ENCODE data around the gene ADAR.
A peak's percentile ranks its signal among the peaks of the same experiment; 100 is the strongest.

ADAR gene

GRCh38 chr1:154551474-154551873, 56.5 kb downstream of the ADAR start:
- Mint-ChIP-seq H3K36me3 (ENCODE audit: low read depth) (peaks cover 66% of the 10 kb centered on the region), H3K4me3 (no peak overlapping the region), H3K27ac (no peak overlapping the region), H3K4me1 (ENCODE audit: low read depth) (peaks cover 16% of the 10 kb centered on the region), H3K9me3 (no peaks in the 10 kb centered on the region), H3K27me3 (ENCODE audit: low read depth) (no peaks in the 10 kb centered on the region)
- no peak for DNase-seq (ENCODE audit: low spot score)

- Mint-ChIP-seq H3K9me3 (no peaks in the 10 kb centered on the region), H3K4me1 (ENCODE audit: low read depth) (peaks cover 8% of the 10 kb centered on the region), H3K36me3 (ENCODE audit: low read depth) (peaks cover 59% of the 10 kb centered on the region), H3K27ac (no peak overlapping the region), H3K4me3 (no peak overlapping the region), H3K27me3 (ENCODE audit: low read depth) (no peaks in the 10 kb centered on the region)
- DNase-seq (ENCODE audit: low spot score) = no peak
Observed at GRCh38 chr1:154550657-154551056, 57.3 kb downstream of the ADAR start.

- Mint-ChIP-seq H3K27me3 (ENCODE audit: low read depth) (no peaks in the 10 kb centered on the region), H3K4me1 (ENCODE audit: low read depth) (peaks cover 7% of the 10 kb centered on the region), H3K4me3 (no peak overlapping the region), H3K27ac (no peak overlapping the region), H3K36me3 (ENCODE audit: low read depth) (peaks cover 53% of the 10 kb centered on the region), H3K9me3 (no peaks in the 10 kb centered on the region)
- no peak for DNase-seq (ENCODE audit: low spot score)
Observed at GRCh38 chr1:154550070-154550469, 57.9 kb downstream of the ADAR start.

GRCh38 chr1:154549202-154549770, 58.7 kb downstream of the ADAR start:
- Mint-ChIP-seq H3K27ac (peak overlapping the region; percentile 53), H3K9me3 (no peaks in the 10 kb centered on the region), H3K4me1 (ENCODE audit: low read depth) (peaks cover 7% of the 10 kb centered on the region), H3K36me3 (ENCODE audit: low read depth) (peaks cover 46% of the 10 kb centered on the region), H3K4me3 (no peak overlapping the region), H3K27me3 (ENCODE audit: low read depth) (peaks cover 3% of the 10 kb centered on the region)
- no peak for DNase-seq (ENCODE audit: low spot score)

GRCh38 chr1:154548028-154548427, 60.0 kb downstream of the ADAR start:
- Mint-ChIP-seq H3K4me1 (ENCODE audit: low read depth) (peaks cover 7% of the 10 kb centered on the region), H3K36me3 (ENCODE audit: low read depth) (peaks cover 36% of the 10 kb centered on the region), H3K4me3 (no peak overlapping the region), H3K27ac (no peak overlapping the region), H3K9me3 (no peaks in the 10 kb centered on the region), H3K27me3 (ENCODE audit: low read depth) (peaks cover 3% of the 10 kb centered on the region)
- no peak for DNase-seq (ENCODE audit: low spot score)

- H3K27me3 Mint-ChIP-seq (ENCODE audit: low read depth) = peaks cover 3% of the 10 kb centered on the region
- no peak overlapping the region for H3K4me3 Mint-ChIP-seq
- peaks cover 7% of the 10 kb centered on the region for H3K4me1 Mint-ChIP-seq (ENCODE audit: low read depth)
- H3K27ac Mint-ChIP-seq = no peak overlapping the region
- peaks cover 29% of the 10 kb centered on the region for H3K36me3 Mint-ChIP-seq (ENCODE audit: low read depth)
- no peaks in the 10 kb centered on the region for H3K9me3 Mint-ChIP-seq
- no peak for DNase-seq (ENCODE audit: low spot score)
Observed at GRCh38 chr1:154547105-154547732, 60.8 kb downstream of the ADAR start.

- Mint-ChIP-seq H3K27me3 (ENCODE audit: low read depth) (peaks cover 5% of the 10 kb centered on the region), H3K27ac (no peak overlapping the region), H3K4me1 (ENCODE audit: low read depth) (peaks cover 7% of the 10 kb centered on the region), H3K4me3 (no peak overlapping the region), H3K9me3 (no peaks in the 10 kb centered on the region), H3K36me3 (ENCODE audit: low read depth) (peaks cover 25% of the 10 kb centered on the region)
- peak; percentile 32 for DNase-seq (ENCODE audit: low spot score)
Observed at GRCh38 chr1:154546264-154547063, 61.5 kb downstream of the ADAR start.

GRCh38 chr1:154541231-154541630, 66.8 kb downstream of the ADAR start:
- no peaks in the 10 kb centered on the region for H3K9me3 Mint-ChIP-seq
- no peaks in the 10 kb centered on the region for H3K36me3 Mint-ChIP-seq (ENCODE audit: low read depth)
- no peak overlapping the region for H3K4me3 Mint-ChIP-seq
- H3K4me1 Mint-ChIP-seq (ENCODE audit: low read depth) = no peaks in the 10 kb centered on the region
- no peak overlapping the region for H3K27ac Mint-ChIP-seq
- H3K27me3 Mint-ChIP-seq (ENCODE audit: low read depth) = peaks cover 16% of the 10 kb centered on the region
- no peak for DNase-seq (ENCODE audit: low spot score)

- Mint-ChIP-seq H3K4me1 (ENCODE audit: low read depth) (no peaks in the 10 kb centered on the region), H3K27me3 (ENCODE audit: low read depth) (peaks cover 22% of the 10 kb centered on the region), H3K27ac (no peak overlapping the region), H3K4me3 (no peak overlapping the region), H3K36me3 (ENCODE audit: low read depth) (no peaks in the 10 kb centered on the region), H3K9me3 (no peaks in the 10 kb centered on the region)
- no peak for DNase-seq (ENCODE audit: low spot score)
Observed at GRCh38 chr1:154539486-154540483, 68.2 kb downstream of the ADAR start.

- Mint-ChIP-seq H3K4me1 (ENCODE audit: low read depth) (no peaks in the 10 kb centered on the region), H3K36me3 (ENCODE audit: low read depth) (no peaks in the 10 kb centered on the region), H3K27ac (no peak overlapping the region), H3K4me3 (no peak overlapping the region), H3K27me3 (ENCODE audit: low read depth) (peaks cover 21% of the 10 kb centered on the region), H3K9me3 (no peaks in the 10 kb centered on the region)
- DNase-seq (ENCODE audit: low spot score) = no peak
Observed at GRCh38 chr1:154536570-154536969, 71.4 kb downstream of the ADAR start.

GRCh38 chr1:154533952-154534844, 73.8 kb downstream of the ADAR start:
- Mint-ChIP-seq H3K9me3 (no peaks in the 10 kb centered on the region), H3K27me3 (ENCODE audit: low read depth) (peaks cover 10% of the 10 kb centered on the region), H3K4me3 (no peak overlapping the region), H3K36me3 (ENCODE audit: low read depth) (no peaks in the 10 kb centered on the region), H3K4me1 (ENCODE audit: low read depth) (no peaks in the 10 kb centered on the region), H3K27ac (no peak overlapping the region)
- no peak for DNase-seq (ENCODE audit: low spot score)

Measured in T-helper 2 cell treated with Interferon-gamma antibody and Interleukin-4, amounts not matched to agents 5 μg/mL and 100 μg/mL, for 36 hours (primary cell).